Chondrocyte (in vitro differentiated cells): ENCODE measurements around the gene HNRNPAB. TPM values are rescaled to one million over a fixed set of nuclear protein-coding genes. Genes with fewer than 3 reads are reported as not detected.

Source experiments
- DNase-seq: peaks from one replicate; pipeline ENCODE4 v3.0.0; 2021; ENCODE audit warnings: mixed read lengths, low spot score
- H3K27ac Mint-ChIP-seq: one replicate; pipeline ENCODE4 v1.8.0; 2021; ENCODE audit warnings: mild to moderate bottlenecking, moderate library complexity, mixed read lengths; ENCODE audit not compliant: unreplicated experiment
- H3K27me3 Mint-ChIP-seq: 2 replicates; pipeline ENCODE4 v1.8.0; 2021; ENCODE audit warnings: low read depth, mixed read lengths
- H3K36me3 Mint-ChIP-seq: 2 replicates; pipeline ENCODE4 v1.8.0; 2021; ENCODE audit warnings: low read depth, mixed read lengths
- H3K4me1 Mint-ChIP-seq: 2 replicates; pipeline ENCODE4 v1.8.0; 2021; ENCODE audit warnings: low read depth, mild to moderate bottlenecking, mixed read lengths
- H3K4me3 Mint-ChIP-seq: one replicate; pipeline ENCODE4 v1.8.0; 2021; ENCODE audit warnings: mild to moderate bottlenecking, moderate library complexity, mixed read lengths; ENCODE audit not compliant: unreplicated experiment
- H3K9me3 Mint-ChIP-seq: 2 replicates; pipeline ENCODE4 v1.8.0; 2021; ENCODE audit warnings: low read depth, mixed read lengths
- CTCF ChIP-seq: fragments of 200-600 bp; sonication (generic); IDR thresholded peaks from 2 replicates; pipeline ENCODE4 v1.5.0; 2021; ENCODE audit warnings: antibody characterized with exemption, mild to moderate bottlenecking, moderate library complexity
- long read RNA-seq: library from polyadenylated mRNA; stranded (forward); transcript quantifications from one replicate; pipeline ENCODE4 v2.0.0, GENCODE V29; 2021
- total RNA-seq: library from RNA; stranded (reverse); gene quantifications from 3 replicates; pipeline ENCODE4 v1.2.1, GENCODE V29; 2021

Gene HNRNPAB
- total RNA-seq: 152 to 215 TPM (median 156 TPM) in 3 replicates
- long read RNA-seq, transcript HNRNPAB-205 (6 exons, 1,674 nt): minor isoform, 5 of 25 reads
- long read RNA-seq, transcript HNRNPAB-202 (8 exons, 1,796 nt): major isoform, 6 of 25 reads
- long read RNA-seq, transcript HNRNPAB-201 (7 exons, 1,602 nt): major isoform, 6 of 25 reads
- long read RNA-seq, partial matches to known transcripts: 2 of 25 reads
- long read RNA-seq, other reads (novel, unspliced or antisense): 5 of 25 reads

GRCh38 chr5:178204182-178204934 is at the start of gene HNRNPAB:
HNRNPAB (plus strand) TSS chr5:178204533; CDS start chr5:178204838, 305 bp downstream.
- Mint-ChIP-seq H3K27ac (peak within 1 kb of the TSS; percentile 95), H3K36me3 (peaks cover 25% of the 10 kb centered on the region), H3K4me3 (peak within 1 kb of the TSS; percentile 88), H3K4me1 (peaks cover 28% of the 10 kb centered on the region), H3K9me3 (no peaks in the 10 kb centered on the region), H3K27me3 (no peaks in the 10 kb centered on the region)
- no peak for TF ChIP-seq CTCF
- DNase-seq: peak; percentile 97

- H3K9me3 Mint-ChIP-seq: no peaks in the 10 kb centered on the region
Measured at GRCh38 chr5:178155065-178155464, 49.3 kb upstream of the HNRNPAB start.

GRCh38 chr5:178160176-178160575 is 44.2 kb upstream of the HNRNPAB start:
- Mint-ChIP-seq H3K27me3 (peaks cover 12% of the 10 kb centered on the region), H3K9me3 (no peaks in the 10 kb centered on the region), H3K36me3 (no peaks in the 10 kb centered on the region), H3K27ac (no peak overlapping the region), H3K4me1 (peaks cover 6% of the 10 kb centered on the region), H3K4me3 (no peak overlapping the region)
- DNase-seq: no peak
- no peak for TF ChIP-seq CTCF

More at GRCh38 chr5:178155065-178155464, 49.3 kb upstream of the HNRNPAB start:
- H3K4me3 Mint-ChIP-seq: no peak overlapping the region
- H3K36me3 Mint-ChIP-seq: peaks cover 5% of the 10 kb centered on the region
- DNase-seq: no peak
- TF ChIP-seq CTCF: no peak
- H3K27ac Mint-ChIP-seq: no peak overlapping the region
- H3K4me1 Mint-ChIP-seq: peaks cover 29% of the 10 kb centered on the region
- H3K27me3 Mint-ChIP-seq: no peaks in the 10 kb centered on the region

GRCh38 chr5:178162481-178162880 is 41.9 kb upstream of the HNRNPAB start:
- no peak overlapping the region for H3K27ac Mint-ChIP-seq
- H3K9me3 Mint-ChIP-seq: no peaks in the 10 kb centered on the region
- peaks cover 12% of the 10 kb centered on the region for H3K27me3 Mint-ChIP-seq
- H3K4me3 Mint-ChIP-seq: no peak overlapping the region
- DNase-seq: no peak
- H3K4me1 Mint-ChIP-seq: peaks cover 6% of the 10 kb centered on the region
- no peaks in the 10 kb centered on the region for H3K36me3 Mint-ChIP-seq
- no peak for TF ChIP-seq CTCF

- peak overlapping the region; percentile 58 for H3K4me3 Mint-ChIP-seq
- TF ChIP-seq CTCF: peak; percentile 99
- H3K27me3 Mint-ChIP-seq: peaks cover 12% of the 10 kb centered on the region
- no peaks in the 10 kb centered on the region for H3K36me3 Mint-ChIP-seq
- H3K4me1 Mint-ChIP-seq: peaks cover 6% of the 10 kb centered on the region
- DNase-seq: no peak
- no peak overlapping the region for H3K27ac Mint-ChIP-seq
- no peaks in the 10 kb centered on the region for H3K9me3 Mint-ChIP-seq
Measured at GRCh38 chr5:178163772-178164735, 40.3 kb upstream of the HNRNPAB start.
